Stomach (tissue), 9 donors: Measurements from ENCODE around the gene ACTL10. TPM values are rescaled to one million over a fixed set of nuclear protein-coding genes. Genes with fewer than 3 reads are reported as not detected.
A peak's percentile ranks its signal among the peaks of the same experiment; 100 is the strongest.

ENCODE experiments used
- DNase-seq, 2 donors: peaks; one replicate each; pipeline versions ENCODE4 v3.0.0 to v3.0.0-alpha.2; 2013 to 2019
- H3K27ac ChIP-seq, 5 donors: fragments of 200-600 bp in 4 of 5; sonication (generic) in 4 of 5; one replicate each; pipeline ENCODE4 v1.5.1; 2013 to 2019; ENCODE audit warnings: mild to moderate bottlenecking in 1 of 5, moderate library complexity in 1 of 5
- H3K27me3 ChIP-seq, 3 donors: fragments of 200-600 bp; sonication (generic); one replicate each; pipeline ENCODE4 v1.5.1; 2017 to 2019; ENCODE audit warnings: mixed run types in 1 of 3
- H3K36me3 ChIP-seq, 4 donors: fragments of 200-600 bp; sonication (generic); 1 replicate in 3 of 4; 2 replicates in 1 of 4; pipeline ENCODE4 v1.5.1; 2016 to 2019
- H3K4me1 ChIP-seq, 4 donors: fragments of 200-600 bp; sonication (generic); one replicate each; pipeline ENCODE4 v1.5.1; 2016 to 2019
- H3K4me3 ChIP-seq, 4 donors: fragments of 200-600 bp; sonication (generic) in 3 of 4; one replicate each; pipeline ENCODE4 v1.5.1; 2016 to 2019; ENCODE audit warnings: mild to moderate bottlenecking in 1 of 4
- H3K9me3 ChIP-seq, 4 donors: fragments of 200-600 bp; sonication (generic); one replicate each; pipeline ENCODE4 v1.5.1; 2016 to 2019
- EP300 ChIP-seq: sonication (generic); formaldehyde crosslinking; IDR thresholded peaks from one replicate; pipeline ENCODE4 v1.6.1; 2017; ENCODE audit warnings: antibody characterized with exemption
- POLR2A ChIP-seq, 4 donors: fragments of 450-650 bp; IDR thresholded peaks; one replicate each; pipeline ENCODE4 v1.6.1; 2016; ENCODE audit warnings: antibody characterized with exemption in 4 of 4, control low read depth in 2 of 4, mild to moderate bottlenecking in 1 of 4, moderate library complexity in 1 of 4
- POLR2AphosphoS5 ChIP-seq, 3 donors: sonication (generic); formaldehyde crosslinking; IDR thresholded peaks; one replicate each; pipeline ENCODE4 v1.6.1; 2016; ENCODE audit warnings: antibody characterized with exemption in 3 of 3
- WGBS, 5 donors: extraction: QIAGEN DNeasy Blood & Tissue Kit in 3 of 5; methylation state at CpG; one replicate each; pipeline versions ENCODE4 v1.1.5 to v1.1.7; 2013 to 2018; 5-methylcytosine and 5-hydroxymethylcytosine counted together
- intact Hi-C: fragments of 100-400 bp; cut with DNase I; formaldehyde crosslinking; loops from one replicate; pipeline ENCODE4 v1.15.1; 2023; ENCODE audit warnings: low total_unique reads
- polyA plus RNA-seq, 3 donors: library from polyadenylated mRNA; stranded (reverse); fragments of 200-250 nt; gene quantifications; one replicate each; pipeline ENCODE4 v1.2.3, GENCODE V29; 2013
- total RNA-seq, 5 donors: library from RNA; depleted of rRNA; stranded (reverse); fragments of >200 nt; gene quantifications; one replicate each; pipeline versions ENCODE4 v1.1.0 to v1.2.3, GENCODE V29; 2014 to 2016
- TF ChIP-seq, protein P1 (sequence below), 7 experiments: fragments of 450-650 bp in 4 of 7; fragments of 200-600 bp in 3 of 7; sonication (generic) in 3 of 7; IDR thresholded peaks; one replicate each; pipeline ENCODE4 v1.5.1; 2016 to 2019; ENCODE audit warnings: antibody characterized with exemption in 7 of 7, control low read depth in 2 of 7, mild to moderate bottlenecking in 1 of 7
- donor health status: healthy with polysubstance abuse.
- donor health status: Bipolar disorder and iron deficiency.
- donor health status: healthy.

Gene ACTL10
- total and polyA plus RNA-seq, 8 donors, result 1.1 to 12.3 (median 1.4) TPM; not detected in 1

DNA sequence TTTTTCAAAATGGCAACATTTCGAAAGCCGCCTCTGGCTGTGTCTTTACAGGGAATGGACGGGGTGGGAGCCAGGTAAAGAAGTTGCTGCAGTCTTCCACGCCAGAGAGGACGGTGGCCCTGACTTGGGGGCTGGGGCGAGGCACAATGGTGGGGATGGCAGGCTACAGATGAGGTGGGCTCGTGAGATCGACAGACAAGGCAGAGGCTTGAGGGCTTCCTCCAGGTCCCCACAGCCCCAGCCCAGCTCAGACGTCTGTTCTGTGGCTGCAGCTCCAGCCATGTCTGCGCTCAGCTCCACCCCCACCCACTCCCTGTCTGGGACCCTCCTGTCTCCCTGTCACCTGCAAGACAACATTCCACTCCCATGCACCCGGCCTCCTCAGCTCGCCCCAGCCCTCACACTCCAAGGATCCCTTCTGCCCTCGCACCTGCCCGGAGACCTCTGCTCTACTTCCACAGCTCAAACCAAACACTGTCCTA lies 12.0 kb upstream of the ACTL10 start:
- Histone ChIP-seq H3K36me3 (peaks cover 18 to 38% (median 34%) of the 10 kb centered on the region in 4 donors), H3K4me3 (no peak overlapping the region), H3K4me1 (peaks cover 33 to 48% (median 43%) of the 10 kb centered on the region in 4 donors), H3K27me3 (no peaks in the 10 kb centered on the region), H3K9me3 (no peaks in the 10 kb centered on the region), H3K27ac (peak overlapping the region; percentile 65 to 80 (median 70))
- WGBS, 5 donors, result 50 to 67% (median 53%) methylated on average over 14 of the region's 14 CpGs
- DNase-seq, result peak in 1 of 2 donors; percentile 62
- TF ChIP-seq POLR2AphosphoS5 (IDR thresholded peaks at IDR 0.05) (no peak), EP300 (no peak), POLR2A (IDR thresholded peaks at IDR 0.05) (no peak)
- TF ChIP-seq, protein P1, sequence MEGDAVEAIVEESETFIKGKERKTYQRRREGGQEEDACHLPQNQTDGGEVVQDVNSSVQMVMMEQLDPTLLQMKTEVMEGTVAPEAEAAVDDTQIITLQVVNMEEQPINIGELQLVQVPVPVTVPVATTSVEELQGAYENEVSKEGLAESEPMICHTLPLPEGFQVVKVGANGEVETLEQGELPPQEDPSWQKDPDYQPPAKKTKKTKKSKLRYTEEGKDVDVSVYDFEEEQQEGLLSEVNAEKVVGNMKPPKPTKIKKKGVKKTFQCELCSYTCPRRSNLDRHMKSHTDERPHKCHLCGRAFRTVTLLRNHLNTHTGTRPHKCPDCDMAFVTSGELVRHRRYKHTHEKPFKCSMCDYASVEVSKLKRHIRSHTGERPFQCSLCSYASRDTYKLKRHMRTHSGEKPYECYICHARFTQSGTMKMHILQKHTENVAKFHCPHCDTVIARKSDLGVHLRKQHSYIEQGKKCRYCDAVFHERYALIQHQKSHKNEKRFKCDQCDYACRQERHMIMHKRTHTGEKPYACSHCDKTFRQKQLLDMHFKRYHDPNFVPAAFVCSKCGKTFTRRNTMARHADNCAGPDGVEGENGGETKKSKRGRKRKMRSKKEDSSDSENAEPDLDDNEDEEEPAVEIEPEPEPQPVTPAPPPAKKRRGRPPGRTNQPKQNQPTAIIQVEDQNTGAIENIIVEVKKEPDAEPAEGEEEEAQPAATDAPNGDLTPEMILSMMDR (IDR thresholded peaks at IDR 0.05), result no peak
- intact Hi-C loops, result loop anchor here (5.0 kb wide), 1 partner anchor 202 kb away; no protein-coding TSS in a partner anchor

- no peak for DNase-seq
- H3K27me3 ChIP-seq, result no peaks in the 10 kb centered on the region
- H3K9me3 ChIP-seq, result no peaks in the 10 kb centered on the region
- peaks cover 21 to 43% (median 39%) of the 10 kb centered on the region in 4 donors for H3K36me3 ChIP-seq
- TF ChIP-seq, protein P1 (IDR thresholded peaks at IDR 0.05), result no peak
- TF ChIP-seq POLR2A (IDR thresholded peaks at IDR 0.05) (no peak), EP300 (no peak), POLR2AphosphoS5 (IDR thresholded peaks at IDR 0.05) (no peak)
- H3K27ac ChIP-seq, result peak overlapping the region in 3 of 5 donors; percentile 70 to 80 (median 79)
- WGBS, 5 donors, result 35 to 58% (median 37%) methylated on average over 4 of the region's 4 CpGs
- intact Hi-C loops, result loop anchor here (5.0 kb wide), 1 partner anchor 203 kb away; no protein-coding TSS in a partner anchor
- H3K4me3 ChIP-seq, result no peak overlapping the region
- H3K4me1 ChIP-seq, result peaks cover 33 to 46% (median 41%) of the 10 kb centered on the region in 4 donors
Observed at GRCh38 chr20:33655164-33655563, 11.6 kb upstream of the ACTL10 start.

GRCh38 chr20:33656010-33656782 lies 10.5 kb upstream of the ACTL10 start:
- TF ChIP-seq, protein P1 (IDR thresholded peaks at IDR 0.05), result no peak
- no peak for TF ChIP-seq POLR2AphosphoS5 (IDR thresholded peaks at IDR 0.05)
- no peak for TF ChIP-seq EP300
- TF ChIP-seq POLR2A (IDR thresholded peaks at IDR 0.05), result no peak
- 94 to 97% (median 95%) methylated on average over 6 to 10 of the region's 10 CpGs for whole genome bisulfite sequencing, 5 donors
- no peaks in the 10 kb centered on the region for H3K9me3 ChIP-seq
- DNase-seq, result peak in 1 of 2 donors; percentile 11
- H3K4me3 ChIP-seq, result no peak overlapping the region
- peaks cover 27 to 48% (median 42%) of the 10 kb centered on the region in 4 donors for H3K36me3 ChIP-seq
- no peak overlapping the region for H3K27ac ChIP-seq
- intact Hi-C loops, result loop anchor here (5.0 kb wide), 1 partner anchor 204 kb away; no protein-coding TSS in a partner anchor
- no peaks in the 10 kb centered on the region for H3K27me3 ChIP-seq
- H3K4me1 ChIP-seq, result peaks cover 30 to 43% (median 38%) of the 10 kb centered on the region in 4 donors

GRCh38 chr20:33656783-33657703 lies 9.7 kb upstream of the ACTL10 start:
- no peak overlapping the region for H3K27ac ChIP-seq
- H3K4me3 ChIP-seq, result no peak overlapping the region
- H3K27me3 ChIP-seq, result no peaks in the 10 kb centered on the region
- TF ChIP-seq POLR2AphosphoS5 (IDR thresholded peaks at IDR 0.05), result no peak
- TF ChIP-seq, protein P1 (IDR thresholded peaks at IDR 0.05), result no peak
- TF ChIP-seq POLR2A (IDR thresholded peaks at IDR 0.05), result no peak
- no peak for TF ChIP-seq EP300
- H3K36me3 ChIP-seq, result peaks cover 27 to 48% (median 42%) of the 10 kb centered on the region in 4 donors
- WGBS, 5 donors, result 93 to 96% (median 95%) methylated on average over 14 to 17 of the region's 17 CpGs
- intact Hi-C loops, result loop anchor here (5.0 kb wide), 1 partner anchor 205 kb away; no protein-coding TSS in a partner anchor
- DNase-seq, result peak in 1 of 2 donors; percentile 10
- no peaks in the 10 kb centered on the region for H3K9me3 ChIP-seq
- peaks cover 26 to 34% (median 31%) of the 10 kb centered on the region in 4 donors for H3K4me1 ChIP-seq
